Endodermal cell (in vitro differentiated cells): ENCODE results near the gene DDX51. TPM values are rescaled to one million over a fixed set of nuclear protein-coding genes. Genes with fewer than 3 reads are reported as not detected.

Experiments
- DNase-seq: peaks from one replicate; pipeline ENCODE4 v3.0.0-alpha.2; 2017
- H3K27ac ChIP-seq: 2 replicates; pipeline ENCODE4 v1.5.1; 2013; ENCODE audit warnings: mild to moderate bottlenecking, low read depth, low read length, moderate library complexity
- H3K27me3 ChIP-seq: 2 replicates; pipeline ENCODE4 v1.6.1; 2013; ENCODE audit warnings: mild to moderate bottlenecking, low read length, moderate library complexity; ENCODE audit not compliant: insufficient read depth, control insufficient read depth, poor library complexity, severe bottlenecking
- H3K36me3 ChIP-seq: 2 replicates; pipeline ENCODE4 v1.7.0; 2013; ENCODE audit warnings: mild to moderate bottlenecking, low read length, moderate library complexity; ENCODE audit not compliant: control insufficient read depth, insufficient read depth
- H3K4me1 ChIP-seq: one replicate; pipeline ENCODE4 v1.7.0; 2013; ENCODE audit warnings: low read length; ENCODE audit not compliant: control insufficient read depth, insufficient read depth
- H3K4me3 ChIP-seq: 2 replicates; pipeline ENCODE4 v1.5.1; 2013; ENCODE audit warnings: mild to moderate bottlenecking, low read length, moderate library complexity
- H3K9ac ChIP-seq: 2 replicates; pipeline ENCODE4 v1.6.1; 2013; ENCODE audit warnings: mild to moderate bottlenecking, low read length, moderate library complexity; ENCODE audit not compliant: poor library complexity, severe bottlenecking; ENCODE audit errors: extremely low read depth
- H3K9me3 ChIP-seq: 2 replicates; pipeline ENCODE4 v1.6.1; 2013; ENCODE audit warnings: mild to moderate bottlenecking, low read length, moderate library complexity; ENCODE audit not compliant: control insufficient read depth
- H3K27ac Mint-ChIP-seq: 2 replicates; pipeline ENCODE4 v1.8.0; 2020; ENCODE audit warnings: mixed read lengths
- H3K27me3 Mint-ChIP-seq: 2 replicates; pipeline ENCODE4 v1.8.0; 2021; ENCODE audit warnings: mild to moderate bottlenecking, mixed read lengths; ENCODE audit not compliant: insufficient read depth
- H3K36me3 Mint-ChIP-seq: 2 replicates; pipeline ENCODE4 v1.8.0; 2020; ENCODE audit warnings: low read depth, mixed read lengths
- H3K4me1 Mint-ChIP-seq: 2 replicates; pipeline ENCODE4 v1.8.0; 2020; ENCODE audit warnings: mixed read lengths
- H3K4me3 Mint-ChIP-seq: 2 replicates; pipeline ENCODE4 v1.8.0; 2020; ENCODE audit warnings: mild to moderate bottlenecking, moderate library complexity, mixed read lengths
- H3K9me3 Mint-ChIP-seq: 2 replicates; pipeline ENCODE4 v1.8.0; 2020; ENCODE audit warnings: mild to moderate bottlenecking, mixed read lengths
- WGBS, 2 experiments: methylation state at CpG; one replicate each; pipeline versions ENCODE4 v1.1.5 to v1.1.7; 2013; ENCODE audit warnings: missing lambda C conversion rate in 2 of 2, mixed read lengths in 1 of 2; ENCODE audit not compliant: insufficient coverage in 1 of 2, insufficient read length in 1 of 2; 5-methylcytosine and 5-hydroxymethylcytosine counted together
- total RNA-seq, 2 donors: library from RNA; stranded (reverse); fragmentation: NEBNext Ultra II Directional in 1 of 2; extraction: Animal tissue kit (Norgen Biotek cat#: 25700) in 1 of 2; gene quantifications; 2 replicates in 1 of 2; 3 replicates in 1 of 2; pipeline ENCODE4 v1.2.1, GENCODE V29; 2021
- TF ChIP-seq, protein P1 (sequence below): fragments of 200-600 bp; sonication (generic); conservative IDR thresholded peaks from 2 replicates; pipeline ENCODE4 v1.5.0; 2021; ENCODE audit warnings: antibody characterized with exemption, mild to moderate bottlenecking

The DDX51 gene
- total RNA-seq, 2 donors from 2014 or later: 31.5 to 33.8 TPM

GRCh38 chr12:132175496-132176384 is 31.6 kb upstream of the DDX51 start:
- H3K9ac ChIP-seq: no peak overlapping the region
- H3K4me3 Mint-ChIP-seq: no peak overlapping the region
- peaks cover 5% of the 10 kb centered on the region for H3K4me1 Mint-ChIP-seq
- H3K27ac ChIP-seq: no peak overlapping the region
- H3K9me3 ChIP-seq: no peaks in the 10 kb centered on the region
- no peaks in the 10 kb centered on the region for H3K4me1 ChIP-seq
- no peak for DNase-seq
- H3K36me3 Mint-ChIP-seq: no peaks in the 10 kb centered on the region
- H3K9me3 Mint-ChIP-seq: no peaks in the 10 kb centered on the region
- TF ChIP-seq, protein P1, sequence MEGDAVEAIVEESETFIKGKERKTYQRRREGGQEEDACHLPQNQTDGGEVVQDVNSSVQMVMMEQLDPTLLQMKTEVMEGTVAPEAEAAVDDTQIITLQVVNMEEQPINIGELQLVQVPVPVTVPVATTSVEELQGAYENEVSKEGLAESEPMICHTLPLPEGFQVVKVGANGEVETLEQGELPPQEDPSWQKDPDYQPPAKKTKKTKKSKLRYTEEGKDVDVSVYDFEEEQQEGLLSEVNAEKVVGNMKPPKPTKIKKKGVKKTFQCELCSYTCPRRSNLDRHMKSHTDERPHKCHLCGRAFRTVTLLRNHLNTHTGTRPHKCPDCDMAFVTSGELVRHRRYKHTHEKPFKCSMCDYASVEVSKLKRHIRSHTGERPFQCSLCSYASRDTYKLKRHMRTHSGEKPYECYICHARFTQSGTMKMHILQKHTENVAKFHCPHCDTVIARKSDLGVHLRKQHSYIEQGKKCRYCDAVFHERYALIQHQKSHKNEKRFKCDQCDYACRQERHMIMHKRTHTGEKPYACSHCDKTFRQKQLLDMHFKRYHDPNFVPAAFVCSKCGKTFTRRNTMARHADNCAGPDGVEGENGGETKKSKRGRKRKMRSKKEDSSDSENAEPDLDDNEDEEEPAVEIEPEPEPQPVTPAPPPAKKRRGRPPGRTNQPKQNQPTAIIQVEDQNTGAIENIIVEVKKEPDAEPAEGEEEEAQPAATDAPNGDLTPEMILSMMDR: no peak
- H3K27me3 ChIP-seq: no peaks in the 10 kb centered on the region
- no peak overlapping the region for H3K4me3 ChIP-seq
- H3K27me3 Mint-ChIP-seq: peaks cover 38% of the 10 kb centered on the region
- H3K27ac Mint-ChIP-seq: no peak overlapping the region
- WGBS, 2 experiments: 81 to 85% methylated on average over 12 to 34 of the region's 35 CpGs
- H3K36me3 ChIP-seq: no peaks in the 10 kb centered on the region

DNA sequence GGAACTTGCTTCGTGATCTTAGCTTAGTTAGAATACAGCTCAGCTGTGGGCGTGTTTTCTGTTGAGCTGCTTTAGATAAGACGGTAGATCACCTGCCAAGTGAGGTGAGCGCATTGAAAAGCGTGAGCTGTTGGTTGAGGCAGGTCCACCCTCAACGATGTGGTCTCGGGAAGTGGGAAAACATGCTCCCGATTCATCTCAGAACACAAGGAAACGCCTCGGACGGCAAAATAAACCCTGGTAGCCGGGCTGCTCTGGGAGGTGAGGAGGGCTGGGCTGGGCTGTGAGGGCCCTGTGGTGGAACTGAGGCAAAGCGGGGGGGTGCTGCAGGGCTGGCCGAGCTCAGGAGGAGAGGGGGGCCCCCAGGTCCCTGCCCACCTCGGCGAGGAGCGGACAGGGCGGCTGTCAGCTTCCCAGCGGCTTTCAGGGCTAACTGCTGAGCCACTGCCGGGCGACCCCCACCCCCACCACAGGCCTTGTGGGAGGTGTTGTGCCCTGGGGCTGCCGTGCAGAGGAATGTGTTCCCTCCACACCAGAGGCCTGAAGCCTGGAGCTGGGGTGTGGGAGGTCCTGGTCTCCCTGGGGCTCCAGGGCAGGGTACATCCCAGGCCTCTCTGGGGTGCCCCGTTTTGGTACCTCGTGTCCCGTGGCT is 30.8 kb upstream of the DDX51 start:
- H3K27ac ChIP-seq: no peak overlapping the region
- no peaks in the 10 kb centered on the region for H3K27me3 ChIP-seq
- 85 to 88% methylated on average over 14 to 22 of the region's 25 CpGs for WGBS, 2 experiments
- H3K9ac ChIP-seq: no peak overlapping the region
- no peaks in the 10 kb centered on the region for H3K36me3 ChIP-seq
- H3K9me3 ChIP-seq: no peaks in the 10 kb centered on the region
- H3K4me3 ChIP-seq: no peak overlapping the region
- no peaks in the 10 kb centered on the region for H3K9me3 Mint-ChIP-seq
- TF ChIP-seq, protein P1: no peak
- H3K27me3 Mint-ChIP-seq: peaks cover 42% of the 10 kb centered on the region
- H3K27ac Mint-ChIP-seq: peak overlapping the region; percentile 4
- H3K4me1 ChIP-seq: no peaks in the 10 kb centered on the region
- no peaks in the 10 kb centered on the region for H3K36me3 Mint-ChIP-seq
- H3K4me3 Mint-ChIP-seq: no peak overlapping the region
- no peak for DNase-seq
- H3K4me1 Mint-ChIP-seq: peaks cover 5% of the 10 kb centered on the region

GRCh38 chr12:132174015-132174838 is 30.1 kb upstream of the DDX51 start:
- Histone ChIP-seq H3K9ac (no peak overlapping the region), H3K27me3 (no peaks in the 10 kb centered on the region), H3K9me3 (no peaks in the 10 kb centered on the region), H3K36me3 (no peaks in the 10 kb centered on the region), H3K27ac (no peak overlapping the region), H3K4me3 (no peak overlapping the region), H3K4me1 (no peaks in the 10 kb centered on the region)
- Mint-ChIP-seq H3K4me3 (no peak overlapping the region), H3K4me1 (peaks cover 5% of the 10 kb centered on the region), H3K9me3 (no peaks in the 10 kb centered on the region), H3K27ac (peak overlapping the region; percentile 4), H3K27me3 (peaks cover 39% of the 10 kb centered on the region), H3K36me3 (no peaks in the 10 kb centered on the region)
- no peak for DNase-seq
- TF ChIP-seq, protein P1: no peak
- 86% methylated on average over 15 to 30 of the region's 30 CpGs for WGBS, 2 experiments
